LNCaP clone FGC (cell line): ENCODE results near the gene ADNP.

Experiments used
- DNase-seq: peaks from one replicate; pipeline ENCODE4 v3.0.0-alpha.2; 2011; ENCODE audit warnings: low read depth
- H3K4me3 ChIP-seq: 2 replicates; pipeline ENCODE4 v1.5.1; 2011; ENCODE audit warnings: mild to moderate bottlenecking, low read depth, low read length, control low read depth
- TF ChIP-seq, protein P1 (sequence below): IDR thresholded peaks from 2 replicates; pipeline ENCODE4 v1.5.1; 2012; ENCODE audit warnings: mild to moderate bottlenecking; ENCODE audit not compliant: control insufficient read depth, insufficient read depth; ENCODE audit errors: extremely low read depth

Gene ADNP

GRCh38 chr20:50969435-50969834 lies 38.2 kb upstream of the ADNP start:
- TF ChIP-seq, protein P1, sequence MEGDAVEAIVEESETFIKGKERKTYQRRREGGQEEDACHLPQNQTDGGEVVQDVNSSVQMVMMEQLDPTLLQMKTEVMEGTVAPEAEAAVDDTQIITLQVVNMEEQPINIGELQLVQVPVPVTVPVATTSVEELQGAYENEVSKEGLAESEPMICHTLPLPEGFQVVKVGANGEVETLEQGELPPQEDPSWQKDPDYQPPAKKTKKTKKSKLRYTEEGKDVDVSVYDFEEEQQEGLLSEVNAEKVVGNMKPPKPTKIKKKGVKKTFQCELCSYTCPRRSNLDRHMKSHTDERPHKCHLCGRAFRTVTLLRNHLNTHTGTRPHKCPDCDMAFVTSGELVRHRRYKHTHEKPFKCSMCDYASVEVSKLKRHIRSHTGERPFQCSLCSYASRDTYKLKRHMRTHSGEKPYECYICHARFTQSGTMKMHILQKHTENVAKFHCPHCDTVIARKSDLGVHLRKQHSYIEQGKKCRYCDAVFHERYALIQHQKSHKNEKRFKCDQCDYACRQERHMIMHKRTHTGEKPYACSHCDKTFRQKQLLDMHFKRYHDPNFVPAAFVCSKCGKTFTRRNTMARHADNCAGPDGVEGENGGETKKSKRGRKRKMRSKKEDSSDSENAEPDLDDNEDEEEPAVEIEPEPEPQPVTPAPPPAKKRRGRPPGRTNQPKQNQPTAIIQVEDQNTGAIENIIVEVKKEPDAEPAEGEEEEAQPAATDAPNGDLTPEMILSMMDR = no peak
- no peak for DNase-seq
- no peak overlapping the region for H3K4me3 ChIP-seq

- H3K4me3 ChIP-seq = no peak overlapping the region
- TF ChIP-seq, protein P1 = no peak
- no peak for DNase-seq
Observed at GRCh38 chr20:50968289-50968688, 37.1 kb upstream of the ADNP start.

GRCh38 chr20:50967586-50967985 lies 36.3 kb upstream of the ADNP start:
- TF ChIP-seq, protein P1 = no peak
- no peak overlapping the region for H3K4me3 ChIP-seq
- DNase-seq = no peak

- no peak for DNase-seq
- TF ChIP-seq, protein P1 = no peak
- peak overlapping the region; percentile 74 for H3K4me3 ChIP-seq
Observed at GRCh38 chr20:50959543-50960126, 28.4 kb upstream of the ADNP start.

- peak within 1 kb of the TSS; percentile 74 for H3K4me3 ChIP-seq
- TF ChIP-seq, protein P1 = no peak
- peak; percentile 87 for DNase-seq
Observed at GRCh38 chr20:50958615-50959542, 27.6 kb upstream of the ADNP start, which contains the start of gene MOCS3. Gene MOCS3, plus strand, starts transcription at chr20:50958818. Its CDS starts 25 bp downstream, at chr20:50958843.

- DNase-seq = no peak
- H3K4me3 ChIP-seq = peak within 1 kb of the TSS; percentile 74
- TF ChIP-seq, protein P1 = no peak
Observed at GRCh38 chr20:50957798-50958614, 26.8 kb upstream of the ADNP start, which contains the start of gene DPM1. Gene DPM1, minus strand, starts transcription at chr20:50958532. Its CDS starts 9 bp downstream, at chr20:50958523.
